HG03378 (cell line): ENCODE results near the gene FAIM2.
"Not testable (repeated sequence)": the region's sequence is repeated elsewhere in the genome, so short reads cannot be mapped to it uniquely, and the experiment has no call there.

Experiments used
- ATAC-seq: cut with Tn5 transposase; IDR thresholded peaks from one replicate; pipeline ENCODE4 v1.9.1; 2021; ENCODE audit warnings: mild to moderate bottlenecking, moderate library complexity; ENCODE audit not compliant: unreplicated experiment

Gene FAIM2

GRCh38 chr12:49867570-49868341, 35.9 kb downstream of the FAIM2 start:
- ATAC-seq: no peak

GRCh38 chr12:49866859-49867569, 36.7 kb downstream of the FAIM2 start:
- no peak for ATAC-seq

DNA sequence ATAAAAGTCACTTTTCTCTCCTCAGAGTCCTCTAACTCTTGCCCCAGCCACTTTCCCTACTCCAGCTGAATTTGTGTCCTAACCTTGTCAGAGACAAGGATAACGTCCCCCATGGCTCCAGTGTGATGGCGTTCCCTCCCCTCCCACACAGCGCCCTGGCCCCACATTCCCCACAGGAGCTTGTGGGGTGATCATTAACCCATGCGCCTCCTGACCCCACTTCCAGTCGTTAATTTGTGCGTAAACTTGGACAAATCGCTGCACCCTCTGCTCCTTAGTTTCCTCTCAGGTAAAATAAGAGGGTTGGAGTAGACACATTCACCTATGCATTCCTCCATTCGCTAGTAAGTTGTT, 37.9 kb downstream of the FAIM2 start:
- no peak for ATAC-seq

DNA sequence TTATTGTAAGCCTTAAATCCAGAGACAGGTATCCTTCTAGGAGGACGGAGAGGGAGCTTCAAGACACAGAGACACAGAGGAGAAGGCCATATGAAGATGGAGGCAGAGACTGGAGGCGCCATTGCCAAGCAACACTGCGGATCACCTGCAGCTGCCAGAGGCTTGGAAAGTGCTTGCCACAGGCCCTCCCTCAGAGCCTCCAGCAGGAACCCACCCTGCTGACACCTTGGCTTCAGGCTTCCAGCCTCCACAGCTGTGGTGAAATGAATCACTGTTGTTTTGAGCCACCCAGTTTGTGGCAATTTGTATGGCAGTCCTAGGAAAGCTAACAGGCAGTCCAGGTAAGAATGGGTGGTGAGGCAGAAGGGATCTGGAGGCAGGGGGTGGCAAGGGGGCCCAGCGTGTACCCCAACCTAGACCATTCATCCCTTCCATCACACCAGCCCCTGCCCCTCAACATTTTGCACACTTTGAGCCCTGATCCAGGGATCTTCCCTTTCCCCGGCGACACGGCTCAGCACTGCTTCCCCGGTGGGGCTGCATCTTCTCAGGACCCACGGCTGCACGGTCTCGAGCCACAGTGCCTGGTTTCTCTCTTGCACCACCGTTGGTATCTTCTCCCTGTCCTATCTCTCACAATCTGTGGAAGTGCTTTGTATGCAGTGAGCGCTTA, 38.5 kb downstream of the FAIM2 start:
- no peak for ATAC-seq

DNA sequence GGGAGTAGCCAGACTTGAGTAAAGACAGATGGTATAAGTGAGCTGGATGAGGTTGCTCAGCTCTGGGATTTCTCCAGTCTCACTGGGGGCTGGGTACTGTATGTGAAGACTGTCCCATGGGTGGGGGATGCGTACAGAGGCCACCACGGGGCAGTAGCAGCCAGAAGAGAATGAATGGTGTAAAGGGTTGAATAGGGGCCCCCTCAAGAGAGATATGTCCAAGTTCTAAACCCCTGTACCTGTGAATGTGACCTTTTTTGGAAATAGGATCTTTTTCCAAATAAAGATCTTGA, 39.0 kb downstream of the FAIM2 start:
- ATAC-seq: no peak

- no peak for ATAC-seq
Measured at GRCh38 chr12:49863946-49864797, 39.5 kb downstream of the FAIM2 start.

GRCh38 chr12:49860921-49861320, 42.8 kb downstream of the FAIM2 start:
- ATAC-seq: not testable (repeated sequence)

GRCh38 chr12:49855890-49856289, 47.8 kb downstream of the FAIM2 start:
- not testable (repeated sequence) for ATAC-seq

- no peak for ATAC-seq
Measured at GRCh38 chr12:49854976-49855375, 48.7 kb downstream of the FAIM2 start.

GRCh38 chr12:49853671-49854070, 50.0 kb downstream of the FAIM2 start:
- no peak for ATAC-seq

DNA sequence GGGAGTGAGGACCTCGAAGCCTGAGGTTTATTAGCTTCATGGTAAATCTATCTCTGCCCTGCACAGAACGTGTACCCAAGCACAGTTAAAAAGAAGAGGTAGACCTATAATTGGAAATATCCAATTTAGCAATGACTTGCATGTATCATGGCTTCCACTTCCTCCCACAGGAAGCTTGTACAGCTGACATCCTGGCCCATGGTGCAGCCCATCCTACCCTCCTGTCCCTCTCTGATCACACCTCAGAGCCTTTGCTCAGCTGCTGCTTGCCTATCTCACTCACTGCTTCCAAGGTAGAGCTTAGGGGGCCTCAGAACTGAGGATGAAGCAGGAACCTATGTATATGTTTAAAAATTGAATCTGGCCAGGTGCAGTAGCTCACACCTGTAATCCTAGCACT, 56.5 kb downstream of the FAIM2 start:
- ATAC-seq: no peak

- no peak for ATAC-seq
Measured at GRCh38 chr12:49846032-49846431, 57.7 kb downstream of the FAIM2 start.

- no peak for ATAC-seq
Measured at GRCh38 chr12:49843876-49844437, 59.7 kb downstream of the FAIM2 start.

- ATAC-seq: no peak
Measured at GRCh38 chr12:49843411-49843810, 60.3 kb downstream of the FAIM2 start.

DNA sequence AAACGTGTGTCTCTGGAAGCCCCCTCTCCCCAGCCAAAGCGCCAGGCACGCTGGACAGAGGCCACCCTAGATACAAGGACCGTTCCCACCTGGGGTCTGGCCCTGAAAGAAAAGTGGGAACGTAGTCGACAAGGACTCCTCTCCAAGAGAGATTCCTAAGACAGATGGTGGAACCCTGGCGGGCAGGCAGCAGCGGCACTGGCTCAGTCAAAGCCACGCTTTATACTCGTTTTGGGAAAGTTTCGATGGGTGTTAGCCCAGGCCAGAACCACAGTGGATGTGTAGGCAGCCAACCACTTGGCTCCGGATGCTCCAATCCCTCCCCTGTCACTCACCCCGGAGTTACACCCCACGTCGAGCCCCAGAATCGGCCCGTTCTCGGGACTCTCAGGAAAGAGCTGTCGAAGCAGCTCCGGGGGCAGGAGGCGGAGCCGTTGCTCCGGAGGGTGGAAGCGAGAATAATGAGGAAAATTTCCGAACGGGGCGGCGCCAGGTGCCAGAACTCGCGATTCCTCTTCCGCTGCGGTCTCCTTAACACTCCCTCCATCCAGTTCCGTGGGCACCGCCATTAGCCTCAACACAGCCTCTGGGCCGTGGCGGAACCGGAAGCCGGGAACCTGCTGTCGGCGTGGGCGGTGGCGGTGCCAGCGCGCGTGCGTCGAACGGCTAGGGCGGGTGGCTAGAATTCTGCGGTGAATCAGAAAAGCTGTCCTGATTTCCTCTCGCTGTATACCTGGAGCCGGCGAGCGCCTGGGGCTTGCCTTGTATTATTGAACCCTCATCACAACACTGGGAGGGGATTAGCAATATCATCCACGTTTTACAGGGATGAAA, 61.0 kb downstream of the FAIM2 start, which contains the start of gene BCDIN3D:
BCDIN3D (minus strand) TSS at position 588 of the 834 bp plus-strand sequence; CDS start at position 569, 19 bp downstream.
- peak; percentile 69 for ATAC-seq

GRCh38 chr12:49838973-49839633, 64.6 kb downstream of the FAIM2 start:
- no peak for ATAC-seq

GRCh38 chr12:49832836-49833421, 70.8 kb downstream of the FAIM2 start:
- no peak for ATAC-seq

- ATAC-seq: no peak
Measured at GRCh38 chr12:49831717-49832116, 72.0 kb downstream of the FAIM2 start.
